SJCRH30 (cell line): ENCODE results near the gene ADISSP. TPM values are rescaled to one million over a fixed set of nuclear protein-coding genes. Genes with fewer than 3 reads are reported as not detected.
A peak's percentile ranks its signal among the peaks of the same experiment; 100 is the strongest.

ENCODE experiments used
- DNase-seq, 2 experiments: peaks; one replicate each; pipeline ENCODE4 v3.0.0-alpha.2; 2015 to 2020
- H3K27ac ChIP-seq: fragments of 250-450 bp; sonication (Bioruptor Pico); 2 replicates; pipeline ENCODE4 v1.5.1; 2020; ENCODE audit warnings: mild to moderate bottlenecking, moderate library complexity
- H3K27me3 ChIP-seq: fragments of 250-450 bp; sonication (Bioruptor Pico); 2 replicates; pipeline ENCODE4 v1.5.1; 2020; ENCODE audit warnings: mild to moderate bottlenecking, moderate library complexity
- H3K36me3 ChIP-seq: fragments of 250-450 bp; sonication (Bioruptor Pico); 2 replicates; pipeline ENCODE4 v1.5.1; 2020; ENCODE audit warnings: mild to moderate bottlenecking, moderate library complexity
- H3K4me1 ChIP-seq: fragments of 250-450 bp; sonication (Bioruptor Pico); 2 replicates; pipeline ENCODE4 v1.5.1; 2020; ENCODE audit warnings: mild to moderate bottlenecking, moderate library complexity
- H3K4me3 ChIP-seq: fragments of 250-450 bp; sonication (Bioruptor Pico); 2 replicates; pipeline ENCODE4 v1.5.1; 2020; ENCODE audit warnings: mild to moderate bottlenecking, moderate library complexity
- H3K9me3 ChIP-seq: fragments of 250-450 bp; sonication (Bioruptor Pico); replicated peaks from 2 replicates; pipeline ENCODE4 v1.5.1; 2020; ENCODE audit warnings: mild to moderate bottlenecking, moderate library complexity
- total RNA-seq: library from RNA; depleted of rRNA; stranded (reverse); fragments of >200 nt; shearing (Covaris generic); gene quantifications from 2 replicates; pipeline ENCODE4 v1.2.3, GENCODE V29; 2014

The ADISSP gene
- total RNA-seq, 1 experiment from 2014 or later, result 44.9 TPM

GRCh38 chr20:3720068-3720467 is 47.5 kb downstream of the ADISSP start:
- H3K36me3 ChIP-seq, result no peaks in the 10 kb centered on the region
- H3K27ac ChIP-seq, result no peak overlapping the region
- H3K27me3 ChIP-seq, result no peaks in the 10 kb centered on the region; the same call in 1 of the 2 replicates
- no peaks in the 10 kb centered on the region for H3K4me1 ChIP-seq
- H3K9me3 ChIP-seq, result no peaks in the 10 kb centered on the region
- H3K4me3 ChIP-seq, result no peak overlapping the region
- DNase-seq, result no peak

- H3K4me1 ChIP-seq, result no peaks in the 10 kb centered on the region
- no peak overlapping the region for H3K27ac ChIP-seq
- no peaks in the 10 kb centered on the region for H3K9me3 ChIP-seq
- H3K27me3 ChIP-seq, result no peaks in the 10 kb centered on the region; the same call in 1 of the 2 replicates
- no peak overlapping the region for H3K4me3 ChIP-seq
- H3K36me3 ChIP-seq, result no peaks in the 10 kb centered on the region
- no peak for DNase-seq
Measured at GRCh38 chr20:3719046-3719445, 48.5 kb downstream of the ADISSP start.

- Histone ChIP-seq H3K27me3 (no peaks in the 10 kb centered on the region), H3K9me3 (no peaks in the 10 kb centered on the region), H3K36me3 (no peaks in the 10 kb centered on the region), H3K4me3 (no peak overlapping the region), H3K27ac (no peak overlapping the region), H3K4me1 (no peaks in the 10 kb centered on the region)
- DNase-seq, result peak; percentile 53 to 70
Measured at GRCh38 chr20:3716195-3716834, 51.2 kb downstream of the ADISSP start.

- Histone ChIP-seq H3K27me3 (no peaks in the 10 kb centered on the region), H3K27ac (no peak overlapping the region), H3K4me1 (no peaks in the 10 kb centered on the region), H3K9me3 (no peaks in the 10 kb centered on the region), H3K4me3 (no peak overlapping the region), H3K36me3 (no peaks in the 10 kb centered on the region)
- no peak for DNase-seq
Measured at GRCh38 chr20:3714092-3714491, 53.5 kb downstream of the ADISSP start.

GRCh38 chr20:3712279-3712873 is 55.2 kb downstream of the ADISSP start, which contains the start of gene SIGLEC1:
TSS of gene SIGLEC1 (minus strand) at chr20:3712600. CDS start at chr20:3707128, 5,472 bp downstream.
- DNase-seq, result no peak
- Histone ChIP-seq H3K27ac (no peak within 1 kb of the TSS), H3K4me3 (no peak within 1 kb of the TSS)

GRCh38 chr20:3711484-3711941 is 56.0 kb downstream of the ADISSP start:
- H3K27me3 ChIP-seq, result no peaks in the 10 kb centered on the region
- H3K4me1 ChIP-seq, result peaks cover 7% of the 10 kb centered on the region; the same call in 1 of the 2 replicates
- H3K27ac ChIP-seq, result no peak overlapping the region
- H3K36me3 ChIP-seq, result no peaks in the 10 kb centered on the region
- DNase-seq, result no peak
- H3K4me3 ChIP-seq, result no peak overlapping the region
- H3K9me3 ChIP-seq, result no peaks in the 10 kb centered on the region

More at GRCh38 chr20:3712279-3712873, 55.2 kb downstream of the ADISSP start, which contains the start of gene SIGLEC1:
- no peaks in the 10 kb centered on the region for H3K4me1 ChIP-seq
- H3K27me3 ChIP-seq, result no peaks in the 10 kb centered on the region
- no peaks in the 10 kb centered on the region for H3K36me3 ChIP-seq
- no peaks in the 10 kb centered on the region for H3K9me3 ChIP-seq

GRCh38 chr20:3710703-3711483 is 56.7 kb downstream of the ADISSP start:
- Histone ChIP-seq H3K27ac (no peak overlapping the region), H3K9me3 (no peaks in the 10 kb centered on the region), H3K27me3 (no peaks in the 10 kb centered on the region), H3K36me3 (no peaks in the 10 kb centered on the region), H3K4me1 (peaks cover 7% of the 10 kb centered on the region; the same call in 1 of the 2 replicates), H3K4me3 (no peak overlapping the region)
- DNase-seq, result peak; percentile 60 to 82

- Histone ChIP-seq H3K27me3 (no peaks in the 10 kb centered on the region), H3K9me3 (no peaks in the 10 kb centered on the region), H3K4me3 (no peak overlapping the region), H3K36me3 (no peaks in the 10 kb centered on the region), H3K27ac (no peak overlapping the region), H3K4me1 (peaks cover 7% of the 10 kb centered on the region; the same call in 1 of the 2 replicates)
- no peak for DNase-seq
Measured at GRCh38 chr20:3710011-3710466, 57.5 kb downstream of the ADISSP start.

GRCh38 chr20:3707508-3707899 is 60.0 kb downstream of the ADISSP start:
- H3K27me3 ChIP-seq, result no peaks in the 10 kb centered on the region
- H3K36me3 ChIP-seq, result no peaks in the 10 kb centered on the region
- DNase-seq, result no peak
- H3K27ac ChIP-seq, result no peak overlapping the region
- H3K4me3 ChIP-seq, result no peak overlapping the region
- no peaks in the 10 kb centered on the region for H3K9me3 ChIP-seq
- H3K4me1 ChIP-seq, result peaks cover 9% of the 10 kb centered on the region

GRCh38 chr20:3706774-3707507 is 60.6 kb downstream of the ADISSP start:
- DNase-seq, result peak; percentile 52 to 58
- no peak overlapping the region for H3K27ac ChIP-seq
- H3K36me3 ChIP-seq, result no peaks in the 10 kb centered on the region
- H3K9me3 ChIP-seq, result no peaks in the 10 kb centered on the region
- H3K4me1 ChIP-seq, result peaks cover 9% of the 10 kb centered on the region
- H3K27me3 ChIP-seq, result no peaks in the 10 kb centered on the region
- no peak overlapping the region for H3K4me3 ChIP-seq

- no peaks in the 10 kb centered on the region for H3K27me3 ChIP-seq
Measured at GRCh38 chr20:3705970-3706739, 61.4 kb downstream of the ADISSP start.

GRCh38 chr20:3705491-3705969 is 62.0 kb downstream of the ADISSP start:
- Histone ChIP-seq H3K27me3 (no peaks in the 10 kb centered on the region), H3K27ac (no peak overlapping the region), H3K4me1 (peaks cover 9% of the 10 kb centered on the region), H3K9me3 (no peaks in the 10 kb centered on the region), H3K4me3 (no peak overlapping the region), H3K36me3 (no peaks in the 10 kb centered on the region)
- no peak for DNase-seq

More at GRCh38 chr20:3705970-3706739, 61.4 kb downstream of the ADISSP start:
- DNase-seq, result no peak
- peaks cover 9% of the 10 kb centered on the region for H3K4me1 ChIP-seq
- no peak overlapping the region for H3K4me3 ChIP-seq
- H3K27ac ChIP-seq, result no peak overlapping the region
- no peaks in the 10 kb centered on the region for H3K36me3 ChIP-seq
- no peaks in the 10 kb centered on the region for H3K9me3 ChIP-seq

GRCh38 chr20:3704087-3704486 is 63.5 kb downstream of the ADISSP start:
- Histone ChIP-seq H3K9me3 (no peaks in the 10 kb centered on the region), H3K4me3 (no peak overlapping the region), H3K4me1 (peaks cover 13% of the 10 kb centered on the region), H3K27ac (no peak overlapping the region), H3K27me3 (no peaks in the 10 kb centered on the region), H3K36me3 (no peaks in the 10 kb centered on the region)
- peak; percentile 51 to 62 for DNase-seq
